Measurements from ENCODE around the gene ANKRD24. TPM values are rescaled to one million over a fixed set of nuclear protein-coding genes. Genes with fewer than 3 reads are reported as not detected.
"Not testable (repeated sequence)": the region's sequence is repeated elsewhere in the genome, so short reads cannot be mapped to it uniquely, and the experiment has no call there.

Gene ANKRD24
- polyA plus RNA-seq, 1 donor from 2014 or later, result 2.8 TPM

DNA sequence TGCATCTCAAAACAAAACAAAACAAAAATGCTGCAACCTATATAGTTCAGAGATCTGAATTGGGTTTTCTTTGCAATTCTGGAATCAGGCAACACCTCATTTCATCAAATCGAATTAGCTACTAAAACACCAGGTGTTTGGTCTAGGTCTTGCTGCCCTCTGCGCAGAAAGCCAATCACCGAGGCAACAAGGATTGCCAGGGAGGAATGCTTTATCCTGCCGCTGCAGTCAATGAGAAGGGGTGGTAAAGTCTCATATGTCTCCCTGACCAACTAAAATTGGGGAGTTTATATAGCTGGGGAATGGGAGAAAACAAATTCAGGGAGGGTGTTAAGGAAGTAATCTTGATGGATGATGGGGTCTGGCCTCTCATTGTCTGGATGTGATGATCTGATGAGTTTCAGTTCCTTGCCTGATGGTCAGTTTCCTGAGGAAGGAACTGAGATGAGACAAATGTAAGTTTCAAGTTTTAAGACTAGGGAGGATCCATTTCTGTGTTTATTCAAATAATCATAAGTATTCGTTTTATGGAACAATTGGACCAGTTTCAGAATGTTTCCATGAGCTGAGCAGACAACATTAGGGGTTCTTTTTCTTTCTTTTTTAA, 59.4 kb downstream of the ANKRD24 start:
- Histone ChIP-seq H2AFZ (ENCODE audit: low read depth, low read length) (no peak overlapping the region), H3K9ac (ENCODE audit: low read length) (no peak overlapping the region), H4K20me1 (ENCODE audit: insufficient read depth) (no peaks in the 10 kb centered on the region), H3F3A (ENCODE audit: insufficient read depth, low read length, poor library complexity, severe bottlenecking) (no peaks in the 10 kb centered on the region), H3K9me2 (ENCODE audit: insufficient read depth, low read length) (no peaks in the 10 kb centered on the region), H3K9me3 (ENCODE audit: low read length) (no peaks in the 10 kb centered on the region), H3K4me2 (ENCODE audit: low read length) (no peak overlapping the region), H3K79me2 (replicated peaks; ENCODE audit: insufficient read depth, low read length) (no peaks in the 10 kb centered on the region), H3K4me3 (ENCODE audit: low read length) (no peak overlapping the region), H3K27ac (ENCODE audit: low read length) (no peak overlapping the region), H3K36me3 (ENCODE audit: insufficient read depth, low read length) (no peaks in the 10 kb centered on the region), H3K27me3 (ENCODE audit: insufficient read depth, low read depth, low read length) (no peaks in the 10 kb centered on the region)
- no peak for TF ChIP-seq TAF1 (IDR thresholded peaks at IDR 0.05; ENCODE audit: low read depth)
- no peak for TF ChIP-seq RAD21 (conservative IDR thresholded peaks at IDR 0.05)

DNA sequence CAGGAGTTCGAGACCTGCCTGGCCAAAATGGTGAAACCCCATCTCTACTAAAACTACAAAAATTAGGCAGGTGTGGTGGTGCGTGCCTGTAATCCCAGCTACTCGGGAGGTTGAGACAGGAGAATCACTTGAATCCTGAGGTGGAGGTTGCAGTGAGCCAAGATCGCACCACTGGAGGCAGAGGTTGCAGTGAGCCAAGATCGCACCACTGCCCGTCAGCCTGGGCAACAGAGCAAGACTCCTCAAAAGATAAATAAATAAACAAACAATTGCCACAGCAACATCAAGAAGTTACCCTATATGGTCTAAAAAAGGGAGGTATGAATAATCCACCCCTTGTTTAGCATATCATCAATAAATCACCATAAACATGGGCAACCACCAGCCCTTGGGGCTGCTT, 63.4 kb downstream of the ANKRD24 start:
- H3F3A ChIP-seq (ENCODE audit: insufficient read depth, low read length, poor library complexity, severe bottlenecking); H3K4me3 ChIP-seq (ENCODE audit: low read length); H3K79me2 ChIP-seq (replicated peaks; ENCODE audit: insufficient read depth, low read length); H4K20me1 ChIP-seq (ENCODE audit: insufficient read depth); H3K27me3 ChIP-seq (ENCODE audit: insufficient read depth, low read depth, low read length); H3K4me2 ChIP-seq (ENCODE audit: low read length); H3K9me2 ChIP-seq (ENCODE audit: insufficient read depth, low read length); H3K9me3 ChIP-seq (ENCODE audit: low read length); H3K9ac ChIP-seq (ENCODE audit: low read length); H3K36me3 ChIP-seq (ENCODE audit: insufficient read depth, low read length): not testable (repeated sequence)
- peak overlapping the region; percentile 97 for H3K27ac ChIP-seq (ENCODE audit: low read length)
- H2AFZ ChIP-seq (ENCODE audit: low read depth, low read length), result peak overlapping the region; percentile 86

DNA sequence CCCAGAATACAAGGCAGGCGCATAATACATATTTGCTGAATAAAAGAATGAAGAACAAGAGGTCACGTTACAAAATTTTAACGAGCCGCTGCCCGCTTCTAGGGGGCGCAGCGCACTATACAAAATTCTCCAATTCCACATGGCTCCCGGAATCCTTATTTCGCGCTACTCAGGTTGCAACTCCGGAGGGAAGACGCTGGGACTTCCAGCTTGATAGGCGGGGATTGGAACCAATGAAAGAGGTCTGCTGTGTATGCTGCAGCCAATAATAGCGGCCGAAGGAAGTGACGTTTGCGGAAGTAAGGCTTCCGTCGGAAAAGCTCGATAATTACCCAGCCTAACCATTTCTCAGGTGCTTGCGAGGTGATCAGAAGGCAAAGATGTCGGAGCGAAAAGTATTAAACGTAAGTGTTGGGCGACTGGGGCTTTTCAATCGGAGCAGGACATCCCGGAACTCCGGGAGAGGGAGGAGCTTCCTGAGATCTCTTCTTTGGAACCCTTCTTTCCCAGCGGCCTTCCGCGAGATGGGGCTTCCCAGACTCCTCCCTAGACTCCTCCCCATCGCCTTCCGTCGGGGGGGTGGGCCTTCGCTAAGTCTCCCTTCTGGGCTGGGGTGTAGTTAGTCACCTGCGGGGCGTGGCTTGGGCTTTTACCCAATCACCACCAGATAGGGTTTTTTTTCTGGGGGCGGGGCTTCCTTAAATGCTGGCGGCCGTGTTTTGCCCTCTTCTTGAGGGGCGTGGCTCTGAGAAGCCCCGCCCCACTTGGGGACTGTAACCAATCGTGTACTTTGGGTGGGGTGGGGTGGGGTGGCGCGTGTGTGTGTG, 64.5 kb downstream of the ANKRD24 start, which contains the start of gene YJU2:
Gene YJU2, plus strand, starts transcription at position 314 of the 827 bp plus-strand sequence. Its CDS starts 67 bp downstream, at position 381.
- H3K9me3 ChIP-seq (ENCODE audit: low read length), result no peaks in the 10 kb centered on the region
- no peaks in the 10 kb centered on the region for H3K79me2 ChIP-seq (replicated peaks; ENCODE audit: insufficient read depth, low read length)
- H3K27me3 ChIP-seq (ENCODE audit: insufficient read depth, low read depth, low read length), result no peaks in the 10 kb centered on the region
- H3F3A ChIP-seq (ENCODE audit: insufficient read depth, low read length, poor library complexity, severe bottlenecking), result no peaks in the 10 kb centered on the region
- H3K9ac ChIP-seq (ENCODE audit: low read length), result peak within 1 kb of the TSS; percentile 90
- H4K20me1 ChIP-seq (ENCODE audit: insufficient read depth), result no peaks in the 10 kb centered on the region
- peak within 1 kb of the TSS; percentile 97 for H3K27ac ChIP-seq (ENCODE audit: low read length)
- no peaks in the 10 kb centered on the region for H3K9me2 ChIP-seq (ENCODE audit: insufficient read depth, low read length)
- peak within 1 kb of the TSS; percentile 82 for H3K4me3 ChIP-seq (ENCODE audit: low read length)
- no peaks in the 10 kb centered on the region for H3K36me3 ChIP-seq (ENCODE audit: insufficient read depth, low read length)
- peak within 1 kb of the TSS; percentile 3 for H3K4me2 ChIP-seq (ENCODE audit: low read length)
- peak within 1 kb of the TSS; percentile 86 for H2AFZ ChIP-seq (ENCODE audit: low read depth, low read length)
- peak; percentile 83 for TF ChIP-seq CTCF (IDR thresholded peaks at IDR 0.05; ENCODE audit: poor library complexity, severe bottlenecking)
- TF ChIP-seq RAD21 (conservative IDR thresholded peaks at IDR 0.05), result peak; percentile 71
- peak; percentile 63 for TF ChIP-seq SMC3 (conservative IDR thresholded peaks at IDR 0.05; ENCODE audit: poor library complexity)
- TF ChIP-seq MXI1 (conservative IDR thresholded peaks at IDR 0.05; ENCODE audit: poor library complexity, severe bottlenecking), result peak; percentile 95
- TF ChIP-seq EZH2 (IDR thresholded peaks at IDR 0.05; ENCODE audit: borderline replicate concordance, insufficient read depth, low read length, poor library complexity, severe bottlenecking), result no peak
- TF ChIP-seq TAF1 (IDR thresholded peaks at IDR 0.05; ENCODE audit: low read depth), result peak; percentile 89
- peak; percentile 84 for TF ChIP-seq POLR2AphosphoS5 (IDR thresholded peaks at IDR 0.05)
- TF ChIP-seq, protein P1, sequence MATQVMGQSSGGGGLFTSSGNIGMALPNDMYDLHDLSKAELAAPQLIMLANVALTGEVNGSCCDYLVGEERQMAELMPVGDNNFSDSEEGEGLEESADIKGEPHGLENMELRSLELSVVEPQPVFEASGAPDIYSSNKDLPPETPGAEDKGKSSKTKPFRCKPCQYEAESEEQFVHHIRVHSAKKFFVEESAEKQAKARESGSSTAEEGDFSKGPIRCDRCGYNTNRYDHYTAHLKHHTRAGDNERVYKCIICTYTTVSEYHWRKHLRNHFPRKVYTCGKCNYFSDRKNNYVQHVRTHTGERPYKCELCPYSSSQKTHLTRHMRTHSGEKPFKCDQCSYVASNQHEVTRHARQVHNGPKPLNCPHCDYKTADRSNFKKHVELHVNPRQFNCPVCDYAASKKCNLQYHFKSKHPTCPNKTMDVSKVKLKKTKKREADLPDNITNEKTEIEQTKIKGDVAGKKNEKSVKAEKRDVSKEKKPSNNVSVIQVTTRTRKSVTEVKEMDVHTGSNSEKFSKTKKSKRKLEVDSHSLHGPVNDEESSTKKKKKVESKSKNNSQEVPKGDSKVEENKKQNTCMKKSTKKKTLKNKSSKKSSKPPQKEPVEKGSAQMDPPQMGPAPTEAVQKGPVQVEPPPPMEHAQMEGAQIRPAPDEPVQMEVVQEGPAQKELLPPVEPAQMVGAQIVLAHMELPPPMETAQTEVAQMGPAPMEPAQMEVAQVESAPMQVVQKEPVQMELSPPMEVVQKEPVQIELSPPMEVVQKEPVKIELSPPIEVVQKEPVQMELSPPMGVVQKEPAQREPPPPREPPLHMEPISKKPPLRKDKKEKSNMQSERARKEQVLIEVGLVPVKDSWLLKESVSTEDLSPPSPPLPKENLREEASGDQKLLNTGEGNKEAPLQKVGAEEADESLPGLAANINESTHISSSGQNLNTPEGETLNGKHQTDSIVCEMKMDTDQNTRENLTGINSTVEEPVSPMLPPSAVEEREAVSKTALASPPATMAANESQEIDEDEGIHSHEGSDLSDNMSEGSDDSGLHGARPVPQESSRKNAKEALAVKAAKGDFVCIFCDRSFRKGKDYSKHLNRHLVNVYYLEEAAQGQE (IDR thresholded peaks at IDR 0.05; ENCODE audit: borderline replicate concordance), result peak; percentile 96
- peak; percentile 64 for TF ChIP-seq EP300 (conservative IDR thresholded peaks at IDR 0.05; ENCODE audit: poor library complexity, severe bottlenecking)
